Measurements from ENCODE around the gene CLCN1. TPM values are rescaled to one million over a fixed set of nuclear protein-coding genes. Genes with fewer than 3 reads are reported as not detected.

The CLCN1 gene
- total and polyA plus RNA-seq, 2 donors (not counting 1 experiment from before 2014, with no cell fraction given), result under 0.01 TPM; not detected in 1

- H3K9me3 ChIP-seq (ENCODE audit: control insufficient read depth, insufficient read depth, low read depth, low read length), result no peaks in the 10 kb centered on the region
- no peak for TF ChIP-seq EZH2 (IDR thresholded peaks at IDR 0.05; ENCODE audit: low read length, missing control alignments)
- TF ChIP-seq, protein P1, sequence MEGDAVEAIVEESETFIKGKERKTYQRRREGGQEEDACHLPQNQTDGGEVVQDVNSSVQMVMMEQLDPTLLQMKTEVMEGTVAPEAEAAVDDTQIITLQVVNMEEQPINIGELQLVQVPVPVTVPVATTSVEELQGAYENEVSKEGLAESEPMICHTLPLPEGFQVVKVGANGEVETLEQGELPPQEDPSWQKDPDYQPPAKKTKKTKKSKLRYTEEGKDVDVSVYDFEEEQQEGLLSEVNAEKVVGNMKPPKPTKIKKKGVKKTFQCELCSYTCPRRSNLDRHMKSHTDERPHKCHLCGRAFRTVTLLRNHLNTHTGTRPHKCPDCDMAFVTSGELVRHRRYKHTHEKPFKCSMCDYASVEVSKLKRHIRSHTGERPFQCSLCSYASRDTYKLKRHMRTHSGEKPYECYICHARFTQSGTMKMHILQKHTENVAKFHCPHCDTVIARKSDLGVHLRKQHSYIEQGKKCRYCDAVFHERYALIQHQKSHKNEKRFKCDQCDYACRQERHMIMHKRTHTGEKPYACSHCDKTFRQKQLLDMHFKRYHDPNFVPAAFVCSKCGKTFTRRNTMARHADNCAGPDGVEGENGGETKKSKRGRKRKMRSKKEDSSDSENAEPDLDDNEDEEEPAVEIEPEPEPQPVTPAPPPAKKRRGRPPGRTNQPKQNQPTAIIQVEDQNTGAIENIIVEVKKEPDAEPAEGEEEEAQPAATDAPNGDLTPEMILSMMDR (conservative IDR thresholded peaks at IDR 0.05 in 1 of 2, IDR thresholded peaks at IDR 0.05 in 1 of 2; ENCODE audit: low read depth in 1 of 2, low read length in 2 of 2), result no peak
- no peak overlapping the region for H3K27ac ChIP-seq (ENCODE audit: insufficient read depth, low read length)
- no peaks in the 10 kb centered on the region for H3K4me1 ChIP-seq (ENCODE audit: control insufficient read depth, extremely low read depth, insufficient read depth, low read length)
- H3K36me3 ChIP-seq (ENCODE audit: control insufficient read depth, insufficient read depth, low read length), result peaks cover 26% of the 10 kb centered on the region
- DNase-seq (ENCODE audit: low read depth in 2 of 2), result no peak
- no peak overlapping the region for H3K9ac ChIP-seq (ENCODE audit: insufficient read depth, low read length)
- no peaks in the 10 kb centered on the region for H4K20me1 ChIP-seq (ENCODE audit: control insufficient read depth, extremely low read depth, insufficient read depth, low read length)
- peaks cover 8% of the 10 kb centered on the region for H3K79me2 ChIP-seq (ENCODE audit: control insufficient read depth, insufficient read depth, low read length)
- no peak overlapping the region for H3K4me2 ChIP-seq (ENCODE audit: extremely low read depth, insufficient read depth, low read length)
- H3K27me3 ChIP-seq (ENCODE audit: control insufficient read depth, insufficient read depth, low read length), result no peaks in the 10 kb centered on the region
- no peak overlapping the region for H3K4me3 ChIP-seq (replicated peaks in 1 of 4; ENCODE audit: control extremely low read depth in 1 of 4, insufficient read depth in 1 of 4, low read depth in 3 of 4, low read length in 4 of 4)
- no peak overlapping the region for H2AFZ ChIP-seq (ENCODE audit: low read length)
Measured at GRCh38 chr7:143296686-143297085, 19.2 kb upstream of the CLCN1 start.

- Histone ChIP-seq H3K27me3 (ENCODE audit: control insufficient read depth, insufficient read depth, low read length) (no peaks in the 10 kb centered on the region), H3K4me2 (ENCODE audit: extremely low read depth, insufficient read depth, low read length) (no peak overlapping the region), H3K27ac (ENCODE audit: insufficient read depth, low read length) (no peak overlapping the region), H3K9me3 (ENCODE audit: control insufficient read depth, insufficient read depth, low read depth, low read length) (no peaks in the 10 kb centered on the region), H3K36me3 (ENCODE audit: control insufficient read depth, insufficient read depth, low read length) (peaks cover 15% of the 10 kb centered on the region), H3K4me1 (ENCODE audit: control insufficient read depth, extremely low read depth, insufficient read depth, low read length) (no peaks in the 10 kb centered on the region), H3K4me3 (replicated peaks in 1 of 4; ENCODE audit: control extremely low read depth in 1 of 4, insufficient read depth in 1 of 4, low read depth in 3 of 4, low read length in 4 of 4) (no peak overlapping the region), H3K79me2 (ENCODE audit: control insufficient read depth, insufficient read depth, low read length) (peaks cover 2% of the 10 kb centered on the region), H4K20me1 (ENCODE audit: control insufficient read depth, extremely low read depth, insufficient read depth, low read length) (no peaks in the 10 kb centered on the region), H3K9ac (ENCODE audit: insufficient read depth, low read length) (no peak overlapping the region), H2AFZ (ENCODE audit: low read length) (no peak overlapping the region)
- peak; percentile 29 to 65 for DNase-seq (ENCODE audit: low read depth in 2 of 2)
- TF ChIP-seq, protein P1 (conservative IDR thresholded peaks at IDR 0.05 in 1 of 2, IDR thresholded peaks at IDR 0.05 in 1 of 2; ENCODE audit: low read depth in 1 of 2, low read length in 2 of 2), result no peak
- TF ChIP-seq EZH2 (IDR thresholded peaks at IDR 0.05; ENCODE audit: low read length, missing control alignments), result no peak
Measured at GRCh38 chr7:143299346-143299745, 16.6 kb upstream of the CLCN1 start.

DNA sequence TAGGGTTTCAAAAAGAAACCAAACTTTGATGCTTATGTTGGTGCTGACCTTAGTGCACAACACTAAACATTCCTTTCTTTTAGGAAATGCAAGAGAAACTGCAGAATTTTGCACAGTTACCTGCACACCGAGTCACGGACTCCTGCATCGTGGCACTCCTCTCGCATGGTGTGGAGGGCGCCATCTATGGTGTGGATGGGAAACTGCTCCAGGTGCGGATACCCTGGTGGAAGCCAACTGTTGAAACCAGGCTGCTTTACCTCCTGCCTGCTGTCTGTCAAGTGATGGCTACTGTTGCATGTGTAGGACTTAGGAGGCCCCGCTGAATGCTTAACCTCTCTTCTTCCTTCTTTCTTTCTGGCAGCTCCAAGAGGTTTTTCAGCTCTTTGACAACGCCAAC is 16.1 kb upstream of the CLCN1 start:
- Histone ChIP-seq H3K79me2 (ENCODE audit: control insufficient read depth, insufficient read depth, low read length) (peaks cover 2% of the 10 kb centered on the region), H3K27ac (ENCODE audit: insufficient read depth, low read length) (no peak overlapping the region), H3K4me3 (replicated peaks in 1 of 4; ENCODE audit: control extremely low read depth in 1 of 4, insufficient read depth in 1 of 4, low read depth in 3 of 4, low read length in 4 of 4) (no peak overlapping the region), H3K4me1 (ENCODE audit: control insufficient read depth, extremely low read depth, insufficient read depth, low read length) (no peaks in the 10 kb centered on the region), H3K36me3 (ENCODE audit: control insufficient read depth, insufficient read depth, low read length) (peaks cover 16% of the 10 kb centered on the region), H3K9ac (ENCODE audit: insufficient read depth, low read length) (no peak overlapping the region), H2AFZ (ENCODE audit: low read length) (no peak overlapping the region), H3K27me3 (ENCODE audit: control insufficient read depth, insufficient read depth, low read length) (no peaks in the 10 kb centered on the region), H3K9me3 (ENCODE audit: control insufficient read depth, insufficient read depth, low read depth, low read length) (no peaks in the 10 kb centered on the region), H4K20me1 (ENCODE audit: control insufficient read depth, extremely low read depth, insufficient read depth, low read length) (no peaks in the 10 kb centered on the region), H3K4me2 (ENCODE audit: extremely low read depth, insufficient read depth, low read length) (no peak overlapping the region)
- TF ChIP-seq, protein P1 (conservative IDR thresholded peaks at IDR 0.05 in 1 of 2, IDR thresholded peaks at IDR 0.05 in 1 of 2; ENCODE audit: low read depth in 1 of 2, low read length in 2 of 2), result peak in 1 of 2 donors; percentile 60
- TF ChIP-seq EZH2 (IDR thresholded peaks at IDR 0.05; ENCODE audit: low read length, missing control alignments), result no peak
- DNase-seq (ENCODE audit: low read depth in 2 of 2), result peak in 1 of 2 donors; percentile 12

Measured in fibroblast of lung (primary cell).